GM18499 (cell line): ENCODE results near the gene CYYR1.

Experiments used
- ATAC-seq: cut with Tn5 transposase; IDR thresholded peaks from one replicate; pipeline ENCODE4 v1.9.1; 2021; ENCODE audit warnings: moderate number of reproducible peaks; ENCODE audit not compliant: insufficient read depth, unreplicated experiment

Gene CYYR1

GRCh38 chr21:26572702-26573381 lies at the start of gene CYYR1:
Gene CYYR1, minus strand, starts transcription at chr21:26573286. Its CDS starts 346 bp downstream, at chr21:26572940.
- no peak for ATAC-seq

DNA sequence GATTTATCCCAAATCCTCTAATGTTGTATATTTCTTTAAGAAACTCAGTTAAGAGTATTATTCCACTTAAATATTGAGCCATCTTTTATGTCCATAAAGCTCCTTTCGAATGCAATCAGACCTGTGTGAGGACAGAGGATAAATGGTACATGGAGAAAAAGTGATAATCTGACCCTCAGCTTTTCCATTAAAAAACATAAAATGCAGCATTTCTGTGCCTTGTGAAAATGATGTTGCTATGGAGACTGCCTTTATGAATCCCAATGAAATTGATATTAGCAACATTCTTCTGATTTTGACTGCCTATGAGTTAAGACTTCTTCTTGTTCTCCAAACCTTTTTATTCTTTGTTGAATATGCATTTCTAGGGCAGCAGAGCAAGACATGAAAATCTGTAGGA lies 44.1 kb upstream of the CYYR1 start:
- ATAC-seq, result no peak

GRCh38 chr21:26614251-26614650 lies 41.2 kb upstream of the CYYR1 start:
- no peak for ATAC-seq

DNA sequence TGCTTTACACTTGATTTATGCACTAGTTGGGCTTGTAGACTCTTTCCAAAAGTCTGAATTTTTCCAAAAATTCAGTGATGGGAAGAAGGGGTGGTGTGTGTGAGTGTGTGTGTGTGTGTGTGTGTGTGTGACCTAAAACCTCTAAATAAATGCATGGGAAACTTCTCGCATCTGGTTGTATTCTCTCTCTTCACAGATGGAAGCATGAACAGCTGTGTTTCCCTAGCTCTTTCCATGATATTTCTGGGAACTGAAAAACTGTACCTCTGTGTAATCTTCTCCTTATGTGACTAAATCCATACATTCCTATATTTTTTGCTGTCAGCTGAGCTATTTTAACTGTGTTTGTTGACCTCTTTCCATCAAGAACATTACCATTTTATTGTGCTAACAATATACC lies 26.2 kb upstream of the CYYR1 start:
- no peak for ATAC-seq

- no peak for ATAC-seq
Measured at GRCh38 chr21:26597981-26598380, 24.9 kb upstream of the CYYR1 start.

GRCh38 chr21:26597031-26597430 lies 23.9 kb upstream of the CYYR1 start:
- no peak for ATAC-seq

GRCh38 chr21:26595971-26596370 lies 22.9 kb upstream of the CYYR1 start:
- no peak for ATAC-seq

DNA sequence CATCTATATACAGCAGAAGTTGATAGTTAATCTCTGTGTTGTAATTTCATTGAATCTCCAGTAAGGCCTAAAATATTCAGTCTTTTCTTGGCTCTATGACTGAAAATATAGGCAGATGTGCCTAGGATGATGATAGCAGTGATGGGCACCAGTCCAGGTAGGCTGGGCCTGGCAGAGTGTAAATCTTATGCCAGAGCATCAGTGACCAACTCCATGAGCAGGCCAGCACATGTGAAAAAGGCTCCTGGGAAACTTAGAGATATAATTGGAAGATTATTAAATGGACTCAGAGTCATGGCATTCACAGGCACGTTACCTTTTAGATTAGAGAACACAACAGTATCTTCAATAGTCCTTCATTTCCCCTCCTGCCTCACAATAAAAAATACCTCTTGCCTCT lies 20.7 kb upstream of the CYYR1 start:
- no peak for ATAC-seq

DNA sequence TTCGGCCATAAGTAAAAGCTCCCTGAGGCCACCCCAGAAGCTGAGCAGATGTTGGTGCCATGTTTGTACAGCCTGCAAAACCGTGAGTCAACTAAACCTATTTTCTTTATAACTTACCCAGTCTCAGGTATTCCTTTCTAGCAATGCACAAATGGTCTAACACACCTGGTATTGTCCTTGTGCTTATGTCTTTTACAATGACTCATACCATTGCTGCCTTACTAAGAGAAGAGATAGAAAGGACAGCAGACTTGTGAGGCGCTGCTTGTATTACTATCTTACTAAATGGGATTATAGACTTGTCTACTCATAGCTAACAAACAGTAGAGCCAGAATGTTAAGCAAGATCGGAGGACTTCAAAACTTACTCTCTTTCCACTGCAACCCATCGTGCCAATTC lies 18.5 kb upstream of the CYYR1 start:
- ATAC-seq, result no peak

DNA sequence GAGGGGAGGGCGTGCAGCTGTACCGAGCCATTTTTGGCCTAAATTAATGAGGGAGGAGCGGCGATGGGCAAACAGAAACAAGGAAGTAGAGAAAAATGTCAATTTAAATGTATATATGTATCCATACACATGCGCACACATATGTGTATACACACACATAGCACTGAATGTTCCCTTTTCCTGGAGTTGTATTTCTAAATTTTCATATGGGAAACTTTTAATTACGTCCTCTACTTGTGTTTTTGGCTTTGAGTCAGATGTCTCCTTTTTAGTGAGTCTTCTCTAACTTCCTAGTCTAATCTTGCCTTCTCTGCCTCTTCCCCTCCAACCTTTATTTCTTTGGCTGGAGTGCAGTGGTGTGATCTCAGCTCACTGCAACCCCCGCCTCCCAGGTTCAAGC lies 15.4 kb upstream of the CYYR1 start:
- ATAC-seq, result no peak

GRCh38 chr21:26587736-26588201 lies 14.7 kb upstream of the CYYR1 start:
- ATAC-seq, result no peak

- no peak for ATAC-seq
Measured at GRCh38 chr21:26583769-26584168, 10.7 kb upstream of the CYYR1 start.

GRCh38 chr21:26581818-26582217 lies 8.7 kb upstream of the CYYR1 start:
- ATAC-seq, result no peak

GRCh38 chr21:26572076-26572701 lies 897 bp downstream of the CYYR1 start:
- ATAC-seq, result no peak

GRCh38 chr21:26570203-26570602 lies 2.9 kb downstream of the CYYR1 start:
- ATAC-seq, result no peak

GRCh38 chr21:26565546-26565945 lies 7.5 kb downstream of the CYYR1 start:
- ATAC-seq, result no peak

DNA sequence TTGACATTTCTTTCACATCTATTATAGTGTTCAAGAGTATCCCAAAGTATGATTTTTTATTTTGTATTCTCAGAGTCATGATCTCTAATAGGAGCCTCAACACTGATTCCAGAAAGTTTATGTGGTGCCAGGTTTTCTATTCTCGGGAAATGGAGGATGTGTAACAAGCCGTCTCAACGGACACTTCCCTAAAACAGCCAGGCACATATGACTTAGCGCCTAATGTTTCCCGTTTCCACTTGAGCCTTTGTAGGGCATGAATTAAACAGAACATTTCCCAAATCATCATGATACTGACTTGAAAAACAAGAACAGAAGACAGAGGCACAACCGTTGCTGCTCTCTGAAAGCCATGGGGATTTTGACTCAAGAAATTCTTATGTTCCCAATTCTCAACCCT lies 8.0 kb downstream of the CYYR1 start:
- no peak for ATAC-seq

DNA sequence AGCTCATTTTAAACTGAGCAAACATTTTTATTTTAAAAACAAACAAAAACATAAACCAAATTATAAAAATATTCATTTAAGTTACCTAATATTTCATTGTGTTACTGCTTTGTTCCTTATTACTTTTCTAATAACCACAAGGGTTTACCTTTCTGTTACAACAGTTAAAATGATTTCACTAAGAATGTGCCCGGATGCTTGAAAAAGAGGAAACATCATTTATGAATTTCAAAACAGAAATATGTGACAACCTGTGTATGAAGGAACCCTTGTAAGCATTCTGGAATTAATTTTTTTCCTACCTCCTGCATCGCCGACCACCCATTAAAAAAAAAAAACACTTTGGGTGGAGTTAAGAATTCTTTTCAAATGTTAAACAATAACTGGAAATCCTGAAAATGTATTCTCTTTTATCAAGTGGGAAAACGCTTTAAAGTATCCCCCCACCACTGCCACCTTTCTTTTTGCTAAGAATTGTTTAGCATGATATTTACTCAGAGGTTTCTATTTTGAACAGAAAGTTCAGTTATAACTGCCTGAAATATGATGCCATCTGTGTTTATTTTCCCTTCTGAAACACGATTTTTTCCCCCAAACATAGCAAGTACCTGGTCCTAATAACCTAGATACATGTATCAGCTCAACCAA lies 9.1 kb downstream of the CYYR1 start:
- no peak for ATAC-seq

DNA sequence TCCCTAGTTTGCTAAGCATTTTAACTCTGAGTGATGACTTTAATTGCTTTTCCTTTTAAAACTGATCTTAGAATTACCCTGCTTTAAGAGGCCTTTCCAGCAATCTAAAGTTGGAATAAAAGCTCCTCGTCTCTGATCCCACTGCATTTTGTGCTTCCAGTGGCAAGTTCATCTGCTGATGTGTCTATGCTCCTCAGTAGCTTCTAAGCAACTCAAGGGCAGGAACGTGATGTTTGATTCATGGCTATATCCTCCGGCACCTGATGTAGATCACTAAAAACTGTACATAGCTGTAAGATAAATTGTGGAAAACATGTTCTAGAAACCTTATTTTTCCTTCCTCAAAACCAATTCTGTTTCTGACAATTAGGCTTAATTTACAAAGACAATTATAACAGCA lies 12.5 kb downstream of the CYYR1 start:
- no peak for ATAC-seq

DNA sequence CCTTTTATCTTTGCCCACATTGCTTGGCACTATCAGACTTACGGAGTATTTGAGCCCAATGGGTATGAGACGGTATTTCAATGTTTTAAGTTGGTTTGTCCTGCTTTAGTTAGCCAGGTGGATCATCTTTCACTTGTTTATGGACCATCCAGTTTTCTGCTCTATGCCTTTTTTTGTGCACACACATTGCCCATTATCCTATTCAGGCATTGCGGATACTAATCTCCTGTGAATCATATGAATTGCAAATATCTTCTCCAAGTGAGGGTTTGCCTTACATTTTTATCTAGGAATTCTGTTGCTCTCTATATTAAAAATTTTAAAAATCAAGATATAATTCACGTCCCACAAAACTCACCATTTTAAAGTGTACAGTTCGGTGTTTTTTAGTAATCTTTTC lies 14.0 kb downstream of the CYYR1 start:
- ATAC-seq, result no peak

DNA sequence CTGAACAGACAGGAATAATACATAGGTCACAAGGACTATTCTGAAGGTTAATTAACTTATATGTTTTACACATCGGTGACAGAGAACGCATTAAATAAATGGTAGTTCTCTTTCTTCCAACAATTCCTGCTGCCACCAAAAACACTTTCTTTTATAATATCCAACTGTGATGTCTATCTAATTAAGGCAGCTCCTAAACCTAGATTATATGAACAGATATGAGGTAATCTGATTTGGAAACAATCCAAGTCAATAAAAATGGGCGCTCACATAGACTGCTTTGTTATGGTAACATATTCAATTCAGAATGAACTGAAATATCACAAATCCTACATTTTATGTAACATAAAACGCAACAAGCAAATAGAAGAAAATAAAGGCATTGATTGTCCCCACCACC lies 16.0 kb downstream of the CYYR1 start:
- no peak for ATAC-seq
